Measurements from ENCODE around the gene FYN.
A peak's percentile ranks its signal among the peaks of the same experiment; 100 is the strongest.

FYN gene

DNA sequence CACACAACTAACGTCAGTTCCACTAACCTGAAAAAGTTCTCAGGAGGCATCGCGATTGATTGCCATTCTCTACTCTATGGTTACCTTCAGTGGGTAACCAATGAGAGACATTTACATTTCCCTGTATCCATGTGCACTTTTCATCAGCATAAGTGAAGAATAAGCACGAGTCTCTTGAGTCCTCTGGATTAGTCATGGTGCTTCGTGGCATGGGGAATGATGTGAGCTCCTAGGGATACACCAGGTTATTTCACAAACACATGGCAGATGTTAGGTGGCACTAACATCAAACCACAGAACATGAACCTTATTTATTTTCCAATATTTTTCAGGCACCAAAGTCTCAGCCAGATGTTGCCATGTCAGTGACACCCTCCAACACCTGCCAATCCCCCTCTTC, 64.0 kb downstream of the FYN start:
- DNase-seq (ENCODE audit: low read depth in 3 of 3, low spot score in 1 of 3), result no peak

DNA sequence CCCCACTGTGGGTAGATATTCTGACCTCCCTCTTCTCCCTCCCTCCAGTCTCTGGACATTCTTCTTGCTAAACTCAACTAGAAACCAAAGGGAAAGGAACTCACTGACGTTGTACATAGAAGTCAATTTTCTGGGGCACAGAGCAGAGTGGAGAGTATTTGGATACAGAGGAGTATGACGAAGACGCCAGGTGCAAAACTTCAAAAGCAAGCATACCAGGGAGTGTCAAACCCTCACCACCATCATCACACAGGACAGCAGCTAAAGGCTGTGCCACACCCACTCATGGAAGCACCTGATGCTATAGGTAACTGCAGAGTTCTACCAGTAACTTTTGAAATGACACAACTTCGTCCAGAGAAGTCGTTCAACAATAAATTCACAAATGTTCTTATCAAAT, 64.8 kb downstream of the FYN start:
- DNase-seq (ENCODE audit: low read depth in 3 of 3, low spot score in 1 of 3), result no peak

GRCh38 chr6:111806561-111807497, 66.4 kb downstream of the FYN start:
- no peak for DNase-seq (ENCODE audit: low read depth in 3 of 3, low spot score in 1 of 3)

DNA sequence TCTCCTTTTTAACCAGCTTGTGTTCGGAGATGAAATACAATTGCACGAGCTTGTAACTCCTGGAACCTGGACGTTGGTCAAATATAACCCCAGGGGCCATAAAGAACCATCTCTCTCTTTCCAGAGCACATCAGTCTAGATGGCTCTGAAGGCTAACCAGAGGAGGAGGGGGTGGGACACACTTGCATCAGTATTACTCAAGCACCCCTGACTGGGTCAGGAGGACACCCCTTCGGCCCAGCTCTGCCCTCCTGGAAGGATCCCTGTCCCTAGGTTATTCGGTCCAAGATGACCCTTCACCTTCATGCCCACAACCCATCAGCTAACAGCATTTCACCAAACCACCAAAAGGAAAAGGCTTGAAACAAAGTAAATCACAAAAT, 67.1 kb downstream of the FYN start:
- no peak for DNase-seq (ENCODE audit: low read depth in 3 of 3, low spot score in 1 of 3)

- DNase-seq (ENCODE audit: low read depth in 3 of 3, low spot score in 1 of 3), result peak in 1 of 3 donors; percentile 27
Observed at GRCh38 chr6:111805511-111806164, 67.6 kb downstream of the FYN start.

DNA sequence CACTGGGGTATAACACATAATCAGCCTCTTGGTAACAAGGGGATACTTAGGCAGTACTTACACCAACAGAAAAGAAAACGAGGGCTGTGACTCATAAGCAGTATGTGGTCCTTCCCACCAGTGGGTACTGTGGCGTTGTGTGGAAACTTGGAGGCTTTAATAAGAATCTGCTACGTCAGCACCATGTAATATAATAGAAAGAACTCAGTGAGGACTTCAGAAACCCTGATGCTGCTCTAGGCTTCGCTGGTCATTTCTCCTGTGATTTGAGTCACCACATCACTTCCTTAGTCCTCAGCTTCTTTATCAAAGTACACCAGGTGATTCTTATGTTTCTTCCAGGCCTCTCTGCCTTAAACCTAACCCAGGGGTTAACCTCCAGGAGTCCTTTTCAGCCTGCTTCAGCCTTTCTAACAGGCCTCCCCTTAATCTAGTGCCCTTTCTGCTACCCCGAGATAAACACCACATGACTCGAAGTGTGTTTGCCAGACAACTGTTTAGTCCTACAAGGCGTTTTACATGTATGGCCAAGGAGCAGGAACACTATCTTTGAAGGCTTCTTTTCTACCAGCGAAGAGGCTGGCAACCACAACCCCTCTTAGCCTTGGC, 68.5 kb downstream of the FYN start:
- DNase-seq (ENCODE audit: low read depth in 3 of 3, low spot score in 1 of 3), result peak in 2 of 3 donors; percentile 37 to 40

DNA sequence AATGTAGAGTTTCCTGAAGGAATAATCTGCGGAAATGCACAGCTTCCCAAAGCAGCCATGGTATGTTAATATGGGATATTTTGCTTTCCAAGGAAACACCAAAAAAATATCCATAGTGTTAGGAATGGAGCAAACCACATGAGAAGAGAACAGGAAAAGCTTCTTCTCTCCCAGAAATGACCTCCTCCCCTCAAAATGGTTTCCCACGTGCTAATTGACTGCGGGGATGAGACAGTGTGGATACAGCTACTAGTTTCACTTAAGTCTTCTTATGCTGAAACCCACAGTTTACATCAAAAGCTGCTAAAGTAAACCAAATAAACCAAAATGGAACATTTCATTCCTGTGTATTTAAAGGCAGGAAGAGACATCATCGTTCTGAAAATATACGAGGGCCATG, 69.4 kb downstream of the FYN start:
- DNase-seq (ENCODE audit: low read depth in 3 of 3, low spot score in 1 of 3), result no peak

DNA sequence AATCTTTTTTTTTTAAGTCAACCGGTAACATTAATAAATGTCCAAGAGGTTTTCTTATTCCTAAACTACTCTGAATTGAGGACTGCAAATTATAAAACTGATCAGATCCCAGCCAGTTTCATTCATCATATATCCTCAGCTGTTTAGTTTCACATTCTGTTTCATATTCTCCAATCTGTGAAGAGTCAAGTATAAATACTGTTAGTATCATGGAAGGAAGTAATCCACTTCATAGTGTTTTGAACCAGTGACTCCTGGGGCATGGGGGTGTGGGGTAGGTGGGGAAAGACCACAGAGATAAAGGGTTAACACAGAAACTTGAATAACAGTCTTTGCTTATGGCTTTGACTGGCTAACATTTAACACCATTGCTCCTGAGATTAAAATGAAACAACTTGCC, 69.9 kb downstream of the FYN start:
- DNase-seq (ENCODE audit: low read depth in 3 of 3, low spot score in 1 of 3), result no peak

- DNase-seq (ENCODE audit: low read depth in 3 of 3, low spot score in 1 of 3), result no peak
Observed at GRCh38 chr6:111802720-111803330, 70.4 kb downstream of the FYN start.

DNA sequence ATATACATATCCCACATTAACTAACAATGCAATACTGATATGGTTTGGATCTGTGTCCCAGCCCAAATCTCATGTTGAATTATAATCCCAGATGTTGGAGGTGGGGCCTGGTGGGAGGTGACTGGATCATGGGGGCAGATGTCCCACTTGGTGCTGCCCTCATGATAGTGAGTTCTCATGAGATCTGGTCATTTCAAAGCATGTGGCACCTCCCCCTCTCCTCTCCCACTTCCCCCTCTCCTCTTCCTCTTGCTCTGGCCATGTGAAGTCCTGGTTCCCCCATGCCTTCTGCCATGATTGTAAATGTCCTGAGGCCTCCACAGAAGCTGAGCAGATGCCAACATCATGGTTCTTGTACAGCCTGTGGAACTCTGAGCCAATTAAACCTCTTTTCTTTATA, 71.2 kb downstream of the FYN start:
- DNase-seq (ENCODE audit: low read depth in 3 of 3, low spot score in 1 of 3), result no peak

- DNase-seq (ENCODE audit: low read depth in 3 of 3, low spot score in 1 of 3), result no peak
Observed at GRCh38 chr6:111800821-111801220, 72.4 kb downstream of the FYN start.

- no peak for DNase-seq (ENCODE audit: low read depth in 3 of 3, low spot score in 1 of 3)
Observed at GRCh38 chr6:111800259-111800765, 72.9 kb downstream of the FYN start.

- no peak for DNase-seq (ENCODE audit: low read depth in 3 of 3, low spot score in 1 of 3)
Observed at GRCh38 chr6:111799576-111800258, 73.5 kb downstream of the FYN start.

GRCh38 chr6:111798281-111798725, 74.9 kb downstream of the FYN start:
- no peak for DNase-seq (ENCODE audit: low read depth in 3 of 3, low spot score in 1 of 3)

DNA sequence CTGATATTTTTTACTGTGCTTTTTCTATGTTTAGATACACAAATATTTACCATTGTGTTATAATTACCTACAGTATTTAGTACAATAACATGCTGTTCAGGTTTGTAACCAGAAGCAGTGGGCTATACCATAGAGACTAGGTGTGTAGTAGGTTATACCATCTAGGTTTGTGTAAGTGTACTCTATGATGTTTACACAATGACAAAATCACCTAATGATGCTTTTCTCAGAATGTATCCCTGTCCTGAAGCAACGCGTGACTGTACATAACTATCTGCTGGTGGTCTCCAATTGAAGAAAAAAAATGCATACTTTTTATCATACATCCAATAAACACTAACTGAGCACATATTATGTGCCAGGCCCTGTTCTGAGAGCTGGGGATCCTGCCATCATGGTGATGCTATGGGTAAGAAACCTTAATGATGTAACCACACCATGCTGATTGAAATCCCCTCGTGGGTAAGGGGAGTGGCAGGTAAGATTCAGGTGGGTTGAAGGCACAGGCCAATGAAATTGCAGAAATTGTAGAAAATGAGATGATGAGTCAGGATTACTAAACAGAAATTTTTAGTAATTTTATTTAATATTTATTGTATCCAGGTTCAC, 76.8 kb downstream of the FYN start:
- DNase-seq (ENCODE audit: low read depth in 3 of 3, low spot score in 1 of 3), result no peak

- no peak for DNase-seq (ENCODE audit: low read depth in 3 of 3, low spot score in 1 of 3)
Observed at GRCh38 chr6:111795558-111795957, 77.7 kb downstream of the FYN start.

DNA sequence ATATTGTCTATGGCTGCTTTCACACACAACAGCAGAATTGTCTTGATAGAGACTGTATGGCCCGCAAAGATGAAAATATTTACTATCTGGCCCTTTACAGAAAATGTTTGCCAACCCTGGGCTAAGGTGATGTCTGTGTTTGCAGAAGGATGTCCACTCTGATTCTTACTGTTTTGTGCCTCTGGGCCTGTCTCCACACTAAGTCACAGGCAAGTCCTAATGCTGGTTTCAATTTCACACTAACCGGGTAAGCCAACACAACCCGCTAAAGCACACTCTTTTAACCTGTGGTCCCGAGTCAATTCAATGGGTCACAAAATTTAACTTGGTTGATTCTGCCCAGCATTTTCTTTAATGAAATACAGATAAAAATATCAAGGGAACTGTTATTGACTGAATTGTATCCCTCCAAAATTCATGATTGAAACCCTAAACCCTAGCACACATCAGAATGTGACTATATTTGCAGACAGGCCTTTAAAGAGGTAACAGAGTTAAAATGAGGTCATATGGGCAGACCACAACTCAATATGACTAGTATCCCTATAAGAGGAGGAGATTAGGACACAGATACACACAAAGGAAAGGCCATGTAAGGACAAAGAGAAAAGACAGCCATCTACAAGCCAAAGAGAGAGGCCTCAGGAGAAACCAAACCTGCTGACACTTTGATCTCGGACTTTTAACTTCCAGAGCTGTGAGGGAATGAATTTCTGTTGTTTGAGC, 78.4 kb downstream of the FYN start:
- DNase-seq (ENCODE audit: low read depth in 3 of 3, low spot score in 1 of 3), result no peak

DNA sequence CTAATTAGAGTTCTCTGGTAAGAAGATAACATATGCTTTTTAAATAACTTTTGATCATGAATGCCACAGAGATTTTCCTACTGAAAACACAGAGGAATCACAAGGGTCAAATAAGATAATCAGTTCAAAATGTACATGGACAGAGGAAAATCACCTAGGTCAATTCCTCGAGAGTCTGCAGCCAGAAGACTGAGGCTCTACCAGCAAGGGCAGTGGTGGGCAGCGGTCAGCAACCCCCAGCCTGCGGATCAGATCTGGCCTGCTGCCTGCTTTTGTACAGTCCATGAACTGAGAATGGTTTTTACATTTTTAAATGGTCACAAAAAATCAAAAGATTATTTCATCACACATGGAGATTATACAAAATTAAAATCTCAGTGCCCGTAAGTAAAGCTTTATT, 79.0 kb downstream of the FYN start:
- DNase-seq (ENCODE audit: low read depth in 3 of 3, low spot score in 1 of 3), result no peak

DNA sequence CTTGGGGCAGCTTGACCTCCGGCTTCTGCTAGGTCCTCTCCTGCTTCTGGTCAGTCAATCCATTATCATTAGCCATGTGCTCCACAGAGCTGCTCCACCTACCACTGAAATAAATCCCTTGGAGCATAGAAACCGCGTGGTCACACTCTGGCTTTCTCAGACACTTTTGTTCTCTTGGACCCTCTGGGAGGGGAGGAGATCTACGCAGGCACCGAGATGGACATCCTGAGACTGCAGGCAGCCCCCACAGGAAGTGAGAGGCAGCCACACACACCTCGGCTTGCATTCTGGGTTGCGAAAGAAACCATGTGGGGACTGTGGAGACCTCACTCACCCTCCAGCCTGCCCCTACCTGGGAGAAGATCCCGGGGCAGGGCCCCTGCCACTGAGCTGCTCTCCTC, 79.5 kb downstream of the FYN start:
- DNase-seq (ENCODE audit: low read depth in 3 of 3, low spot score in 1 of 3), result no peak

Data from stimulated activated CD4-positive, alpha-beta T cell treated with anti-CD3 and anti-CD28 coated beads, TNF-alpha, amount 100 ng/mL, for 1 hour (primary cell).